Panc1 (cell line): ENCODE results near the gene FEZF2.

Source experiments
- CTCF ChIP-seq: fragments of 450-650 bp; IDR thresholded peaks from 2 replicates; pipeline ENCODE4 v1.5.1; 2017; ENCODE audit warnings: mild to moderate bottlenecking
- POLR2AphosphoS5 ChIP-seq: IDR thresholded peaks from 2 replicates; pipeline ENCODE4 v1.6.1; 2012; ENCODE audit warnings: mild to moderate bottlenecking, low read depth, low read length, moderate library complexity
- REST ChIP-seq, 2 experiments: IDR thresholded peaks; 2 replicates each; pipeline ENCODE4 v1.6.1; 2011 to 2012; ENCODE audit warnings: low read depth in 2 of 2, control low read depth in 1 of 2, low read length in 1 of 2, mild to moderate bottlenecking in 1 of 2, moderate library complexity in 1 of 2; ENCODE audit not compliant: insufficient read depth in 1 of 2
- TCF7L2 ChIP-seq: IDR thresholded peaks from 2 replicates; pipeline ENCODE4 v1.6.1; 2011; ENCODE audit warnings: mild to moderate bottlenecking, low read depth, low read length, inconsistent platforms

- TF ChIP-seq CTCF (no peak), POLR2AphosphoS5 (no peak), REST (IDR thresholded peaks at IDR 0.05; ENCODE audit: insufficient read depth in 1 of 2, low read depth in 2 of 2, low read length in 1 of 2) (no peak), TCF7L2 (no peak)
These were observed 19.4 kb upstream of the FEZF2 start for GRCh38 chr3:62392626-62393292.
